VCaP (cell line): Measurements from ENCODE around the gene DOCK3.
A peak's percentile ranks its signal among the peaks of the same experiment; 100 is the strongest.

Experiments
- H3K27ac ChIP-seq: fragments of 450-650 bp; 2 replicates; pipeline ENCODE4 v1.5.1; 2017
- TF ChIP-seq, protein P1 (sequence below): fragments of 450-650 bp; conservative IDR thresholded peaks from 2 replicates; pipeline ENCODE4 v1.5.1; 2017; ENCODE audit warnings: mild to moderate bottlenecking, moderate library complexity

The DOCK3 gene

DNA sequence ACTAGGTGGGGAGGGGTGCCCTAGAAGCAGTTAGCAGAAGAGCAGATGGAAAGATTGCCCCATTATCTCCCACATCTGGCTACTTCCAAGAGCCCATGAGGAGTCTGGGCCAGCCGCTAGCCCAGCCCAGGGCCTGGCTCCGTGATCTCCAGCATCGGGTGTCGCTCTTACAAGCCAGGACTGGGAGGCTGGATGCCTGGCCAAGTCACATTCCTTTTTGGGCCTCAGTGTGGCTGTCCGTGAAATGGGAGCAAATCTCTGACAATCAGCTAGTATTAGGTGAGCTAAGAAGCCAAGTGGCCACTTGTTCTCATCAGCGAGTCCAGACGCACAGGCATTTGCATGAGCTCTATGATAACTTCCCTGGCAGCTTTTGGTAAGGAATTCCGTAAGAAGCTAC is 23.3 kb upstream of the DOCK3 start:
- TF ChIP-seq, protein P1, sequence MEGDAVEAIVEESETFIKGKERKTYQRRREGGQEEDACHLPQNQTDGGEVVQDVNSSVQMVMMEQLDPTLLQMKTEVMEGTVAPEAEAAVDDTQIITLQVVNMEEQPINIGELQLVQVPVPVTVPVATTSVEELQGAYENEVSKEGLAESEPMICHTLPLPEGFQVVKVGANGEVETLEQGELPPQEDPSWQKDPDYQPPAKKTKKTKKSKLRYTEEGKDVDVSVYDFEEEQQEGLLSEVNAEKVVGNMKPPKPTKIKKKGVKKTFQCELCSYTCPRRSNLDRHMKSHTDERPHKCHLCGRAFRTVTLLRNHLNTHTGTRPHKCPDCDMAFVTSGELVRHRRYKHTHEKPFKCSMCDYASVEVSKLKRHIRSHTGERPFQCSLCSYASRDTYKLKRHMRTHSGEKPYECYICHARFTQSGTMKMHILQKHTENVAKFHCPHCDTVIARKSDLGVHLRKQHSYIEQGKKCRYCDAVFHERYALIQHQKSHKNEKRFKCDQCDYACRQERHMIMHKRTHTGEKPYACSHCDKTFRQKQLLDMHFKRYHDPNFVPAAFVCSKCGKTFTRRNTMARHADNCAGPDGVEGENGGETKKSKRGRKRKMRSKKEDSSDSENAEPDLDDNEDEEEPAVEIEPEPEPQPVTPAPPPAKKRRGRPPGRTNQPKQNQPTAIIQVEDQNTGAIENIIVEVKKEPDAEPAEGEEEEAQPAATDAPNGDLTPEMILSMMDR, result no peak
- no peak overlapping the region for H3K27ac ChIP-seq

GRCh38 chr3:50651920-50652529 is 22.7 kb upstream of the DOCK3 start:
- no peak overlapping the region for H3K27ac ChIP-seq

DNA sequence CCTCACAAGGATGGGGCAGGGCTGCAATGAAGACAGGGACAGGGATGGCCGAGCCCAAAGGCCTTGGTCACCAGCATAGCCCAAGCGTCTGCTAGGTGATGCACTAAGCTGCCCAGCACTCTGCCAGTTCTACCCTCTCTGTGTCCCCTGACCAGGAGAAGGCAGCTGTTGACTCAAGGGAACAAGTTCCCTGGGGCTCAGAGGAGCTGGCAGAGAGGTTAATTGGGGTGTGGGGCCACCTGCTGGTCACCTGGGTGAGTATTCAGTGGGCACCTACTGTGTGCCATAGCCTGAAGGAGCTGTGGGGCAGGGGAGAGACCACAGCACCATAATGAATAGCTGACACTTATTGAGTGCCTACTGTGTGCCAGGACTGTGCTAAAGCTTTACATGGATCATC is 22.0 kb upstream of the DOCK3 start:
- TF ChIP-seq, protein P1, result peak; percentile 67
- no peak overlapping the region for H3K27ac ChIP-seq

More at GRCh38 chr3:50651920-50652529, 22.7 kb upstream of the DOCK3 start:
- TF ChIP-seq, protein P1, result no peak

DNA sequence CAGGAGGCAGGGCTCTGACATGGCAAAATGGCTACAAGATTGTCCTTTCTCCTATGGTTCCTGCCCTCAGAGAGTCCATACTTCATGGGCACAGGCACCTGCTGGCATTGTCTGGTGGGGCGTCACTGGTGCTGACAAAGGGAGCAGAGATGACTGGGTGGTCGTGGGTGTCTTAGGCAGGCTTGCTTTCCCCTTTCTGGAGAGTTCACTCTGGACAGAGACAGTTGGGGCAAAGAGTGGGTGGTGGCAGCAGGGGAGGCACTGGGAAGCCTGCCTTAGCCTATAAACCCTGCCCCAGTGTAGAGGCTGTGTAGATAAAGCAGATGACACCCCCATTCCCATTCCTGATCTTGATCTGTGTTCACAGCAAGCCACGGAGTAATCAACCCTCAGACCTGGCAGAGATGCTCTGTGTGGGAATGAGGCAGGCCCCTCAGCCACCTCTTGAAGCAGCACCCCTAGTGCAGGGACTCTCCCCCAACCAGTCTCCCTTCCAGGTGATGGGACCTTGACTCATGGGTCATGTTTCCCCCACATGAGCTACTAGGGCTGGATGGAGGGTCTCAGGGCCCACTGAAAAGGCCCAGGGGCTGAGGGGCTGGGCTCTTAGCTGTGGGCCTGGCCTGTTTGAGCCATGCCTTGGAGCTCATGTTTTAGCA is 20.7 kb upstream of the DOCK3 start:
- TF ChIP-seq, protein P1, result no peak
- no peak overlapping the region for H3K27ac ChIP-seq

GRCh38 chr3:50655009-50655830 is 19.5 kb upstream of the DOCK3 start:
- TF ChIP-seq, protein P1, result no peak
- no peak overlapping the region for H3K27ac ChIP-seq

- TF ChIP-seq, protein P1, result no peak
- H3K27ac ChIP-seq, result no peak overlapping the region
These were observed 18.1 kb upstream of the DOCK3 start for GRCh38 chr3:50656417-50657195.
